ENCODE results near the gene BPIFA2.

DNA sequence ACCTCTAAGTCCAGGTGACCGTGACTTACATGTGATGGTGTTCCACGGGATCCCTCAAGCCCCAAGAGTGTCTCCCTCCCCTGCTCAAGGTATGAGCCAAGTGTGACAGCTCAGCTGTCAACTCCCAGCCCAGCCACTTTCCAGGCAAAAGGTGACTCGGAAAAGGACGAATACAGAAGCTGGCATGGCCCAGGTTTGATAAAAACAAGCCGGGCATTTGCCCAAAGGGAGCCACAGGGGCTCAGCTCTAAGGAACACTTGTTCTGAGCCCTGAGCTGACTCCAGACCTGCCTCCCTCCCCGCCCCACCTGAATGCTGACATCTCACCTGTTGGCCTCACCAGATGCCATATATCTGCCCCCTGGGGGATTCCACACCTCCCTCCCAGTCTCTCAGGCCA lies 43.0 kb upstream of the BPIFA2 start:
- no peak for TF ChIP-seq YY1 (IDR thresholded peaks at IDR 0.05; ENCODE audit: low read depth, low read length)
- TF ChIP-seq ZNF274 (IDR thresholded peaks at IDR 0.05; ENCODE audit: insufficient read depth, insufficient read length) = no peak
- TF ChIP-seq, protein P1, sequence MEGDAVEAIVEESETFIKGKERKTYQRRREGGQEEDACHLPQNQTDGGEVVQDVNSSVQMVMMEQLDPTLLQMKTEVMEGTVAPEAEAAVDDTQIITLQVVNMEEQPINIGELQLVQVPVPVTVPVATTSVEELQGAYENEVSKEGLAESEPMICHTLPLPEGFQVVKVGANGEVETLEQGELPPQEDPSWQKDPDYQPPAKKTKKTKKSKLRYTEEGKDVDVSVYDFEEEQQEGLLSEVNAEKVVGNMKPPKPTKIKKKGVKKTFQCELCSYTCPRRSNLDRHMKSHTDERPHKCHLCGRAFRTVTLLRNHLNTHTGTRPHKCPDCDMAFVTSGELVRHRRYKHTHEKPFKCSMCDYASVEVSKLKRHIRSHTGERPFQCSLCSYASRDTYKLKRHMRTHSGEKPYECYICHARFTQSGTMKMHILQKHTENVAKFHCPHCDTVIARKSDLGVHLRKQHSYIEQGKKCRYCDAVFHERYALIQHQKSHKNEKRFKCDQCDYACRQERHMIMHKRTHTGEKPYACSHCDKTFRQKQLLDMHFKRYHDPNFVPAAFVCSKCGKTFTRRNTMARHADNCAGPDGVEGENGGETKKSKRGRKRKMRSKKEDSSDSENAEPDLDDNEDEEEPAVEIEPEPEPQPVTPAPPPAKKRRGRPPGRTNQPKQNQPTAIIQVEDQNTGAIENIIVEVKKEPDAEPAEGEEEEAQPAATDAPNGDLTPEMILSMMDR (IDR thresholded peaks at IDR 0.05 in 2 of 3, conservative IDR thresholded peaks at IDR 0.05 in 1 of 3; ENCODE audit: control insufficient read depth in 2 of 3, extremely low read depth in 1 of 3, insufficient read depth in 1 of 3, low read depth in 3 of 3, low read length in 3 of 3) = no peak
- TF ChIP-seq RCOR1 (conservative IDR thresholded peaks at IDR 0.05; ENCODE audit: low read depth, low read length) = no peak
- TF ChIP-seq, protein P2, sequence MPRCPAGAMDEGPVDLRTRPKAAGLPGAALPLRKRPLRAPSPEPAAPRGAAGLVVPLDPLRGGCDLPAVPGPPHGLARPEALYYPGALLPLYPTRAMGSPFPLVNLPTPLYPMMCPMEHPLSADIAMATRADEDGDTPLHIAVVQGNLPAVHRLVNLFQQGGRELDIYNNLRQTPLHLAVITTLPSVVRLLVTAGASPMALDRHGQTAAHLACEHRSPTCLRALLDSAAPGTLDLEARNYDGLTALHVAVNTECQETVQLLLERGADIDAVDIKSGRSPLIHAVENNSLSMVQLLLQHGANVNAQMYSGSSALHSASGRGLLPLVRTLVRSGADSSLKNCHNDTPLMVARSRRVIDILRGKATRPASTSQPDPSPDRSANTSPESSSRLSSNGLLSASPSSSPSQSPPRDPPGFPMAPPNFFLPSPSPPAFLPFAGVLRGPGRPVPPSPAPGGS (IDR thresholded peaks at IDR 0.05; ENCODE audit: borderline replicate concordance, insufficient read depth, low read depth, low read length, poor library complexity, severe bottlenecking) = no peak
